ENCODE results near the gene KNDC1. TPM values are rescaled to one million over a fixed set of nuclear protein-coding genes. Genes with fewer than 3 reads are reported as not detected.

Gene KNDC1
- total and polyA plus RNA-seq, 2 experiments from 2014 or later, result 1.8 to 16.0 TPM

GRCh38 chr10:133182190-133182589 is 22.2 kb downstream of the KNDC1 start:
- H3K79me2 ChIP-seq (replicated peaks; ENCODE audit: insufficient read depth), result no peaks in the 10 kb centered on the region
- no peaks in the 10 kb centered on the region for H3K27me3 ChIP-seq (ENCODE audit: insufficient read depth)
- H3K4me2 ChIP-seq, result no peak overlapping the region
- no peak for TF ChIP-seq STAT1 (IDR thresholded peaks at IDR 0.05; ENCODE audit: unreplicated experiment)
- no peak for TF ChIP-seq ZNF331 (CRISPR knock-in tag; IDR thresholded peaks at IDR 0.05; ENCODE audit: low read depth)
- no peak for TF ChIP-seq CREB1 (CRISPR knock-in tag; IDR thresholded peaks at IDR 0.05; ENCODE audit: low read depth)
- peaks cover 23% of the 10 kb centered on the region for H3K36me3 Mint-ChIP-seq (ENCODE audit: low read depth)
- no peaks in the 10 kb centered on the region for H3K4me1 ChIP-seq (ENCODE audit: insufficient read depth)
- no peak overlapping the region for H3K4me3 ChIP-seq
- H3K27ac Mint-ChIP-seq, result no peak overlapping the region
- ATAC-seq (no peak), DNase-seq (ENCODE audit: low spot score) (no peak)
- no peak overlapping the region for H2AFZ ChIP-seq
- no peak overlapping the region for H3K4me3 Mint-ChIP-seq
- H3F3A ChIP-seq (replicated peaks; ENCODE audit: low read depth), result peaks cover 12% of the 10 kb centered on the region
- H3K27me3 Mint-ChIP-seq (ENCODE audit: insufficient read depth, low read depth, poor library complexity), result peaks cover 10% of the 10 kb centered on the region
- no peaks in the 10 kb centered on the region for H3K4me1 Mint-ChIP-seq
- H3K27ac ChIP-seq (ENCODE audit: low read depth), result no peak overlapping the region
- H3K9me3 Mint-ChIP-seq, result peaks cover 22% of the 10 kb centered on the region
- H3K9me2 ChIP-seq (ENCODE audit: insufficient read depth), result peaks cover 9% of the 10 kb centered on the region; the same call in 1 of the 2 replicates
- H3K36me3 ChIP-seq (ENCODE audit: insufficient read depth), result no peaks in the 10 kb centered on the region
- H4K20me1 ChIP-seq (replicated peaks; ENCODE audit: insufficient read depth), result no peaks in the 10 kb centered on the region

- Histone ChIP-seq H3K27me3 (ENCODE audit: insufficient read depth) (no peaks in the 10 kb centered on the region), H3K36me3 (ENCODE audit: insufficient read depth) (no peaks in the 10 kb centered on the region), H3K27ac (ENCODE audit: low read depth) (no peak overlapping the region), H3K4me3 (no peak overlapping the region), H2AFZ (no peak overlapping the region), H4K20me1 (replicated peaks; ENCODE audit: insufficient read depth) (no peaks in the 10 kb centered on the region), H3K4me2 (no peak overlapping the region), H3K9me2 (ENCODE audit: insufficient read depth) (0 out of 2 replicates have a peak, but pooled peaks cover under 1% of the 10 kb centered on the region), H3K79me2 (replicated peaks; ENCODE audit: insufficient read depth) (no peaks in the 10 kb centered on the region), H3F3A (replicated peaks; ENCODE audit: low read depth) (peaks cover 4% of the 10 kb centered on the region), H3K4me1 (ENCODE audit: insufficient read depth) (no peaks in the 10 kb centered on the region)
- Mint-ChIP-seq H3K36me3 (ENCODE audit: low read depth) (peaks cover 14% of the 10 kb centered on the region), H3K4me1 (no peaks in the 10 kb centered on the region), H3K4me3 (no peak overlapping the region), H3K27me3 (ENCODE audit: insufficient read depth, low read depth, poor library complexity) (peaks cover 6% of the 10 kb centered on the region), H3K27ac (no peak overlapping the region), H3K9me3 (peaks cover 14% of the 10 kb centered on the region)
- ATAC-seq, result no peak
- TF ChIP-seq POLR2AphosphoS5 (IDR thresholded peaks at IDR 0.05; ENCODE audit: low read depth) (no peak), EZH2phosphoT487 (IDR thresholded peaks at IDR 0.05; ENCODE audit: unreplicated experiment) (no peak)
- DNase-seq (ENCODE audit: low spot score), result no peak
Measured at GRCh38 chr10:133182791-133183645, 23.0 kb downstream of the KNDC1 start.

GRCh38 chr10:133183646-133184378 is 23.8 kb downstream of the KNDC1 start:
- H3K9me2 ChIP-seq (ENCODE audit: insufficient read depth), result no peaks in the 10 kb centered on the region
- H3K27me3 ChIP-seq (ENCODE audit: insufficient read depth), result no peaks in the 10 kb centered on the region
- no peak for DNase-seq (ENCODE audit: low spot score)
- no peak overlapping the region for H2AFZ ChIP-seq
- H4K20me1 ChIP-seq (replicated peaks; ENCODE audit: insufficient read depth), result no peaks in the 10 kb centered on the region
- no peaks in the 10 kb centered on the region for H3K4me1 ChIP-seq (ENCODE audit: insufficient read depth)
- H3K4me3 ChIP-seq, result no peak overlapping the region
- Mint-ChIP-seq H3K27ac (no peak overlapping the region), H3K4me1 (no peaks in the 10 kb centered on the region), H3K36me3 (ENCODE audit: low read depth) (peaks cover 13% of the 10 kb centered on the region), H3K9me3 (peaks cover 9% of the 10 kb centered on the region; the same call in 1 of the 3 replicates), H3K27me3 (ENCODE audit: insufficient read depth, low read depth, poor library complexity) (peaks cover 3% of the 10 kb centered on the region), H3K4me3 (no peak overlapping the region)
- H3K27ac ChIP-seq (ENCODE audit: low read depth), result no peak overlapping the region
- no peaks in the 10 kb centered on the region for H3F3A ChIP-seq (replicated peaks; ENCODE audit: low read depth)
- no peaks in the 10 kb centered on the region for H3K79me2 ChIP-seq (replicated peaks; ENCODE audit: insufficient read depth)
- ATAC-seq, result no peak
- no peak overlapping the region for H3K4me2 ChIP-seq
- H3K36me3 ChIP-seq (ENCODE audit: insufficient read depth), result no peaks in the 10 kb centered on the region
- TF ChIP-seq CREB1 (CRISPR knock-in tag; IDR thresholded peaks at IDR 0.05; ENCODE audit: low read depth) (no peak), CTCF (conservative IDR thresholded peaks at IDR 0.05; ENCODE audit: low read depth in 2 of 2) (no peak), ETS1 (IDR thresholded peaks at IDR 0.05) (no peak), STAT1 (IDR thresholded peaks at IDR 0.05; ENCODE audit: unreplicated experiment) (no peak), REST (IDR thresholded peaks at IDR 0.05; ENCODE audit: unreplicated experiment) (no peak)

Measured in GM23338 (cell line).